HepG2 (cell line): ENCODE data around the gene IKZF4. TPM values are rescaled to one million over a fixed set of nuclear protein-coding genes. Genes with fewer than 3 reads are reported as not detected.
A peak's percentile ranks its signal among the peaks of the same experiment; 100 is the strongest.

ENCODE experiments used
- DNMT1 ChIP-seq: sonication (generic); formaldehyde crosslinking; IDR thresholded peaks from 2 replicates; pipeline ENCODE4 v1.5.1; 2020; ENCODE audit warnings: mild to moderate bottlenecking, missing genetic modification reagents
- ELF1 ChIP-seq: sonication (generic); formaldehyde crosslinking; IDR thresholded peaks from 2 replicates; pipeline ENCODE4 v1.4.0; 2020; ENCODE audit warnings: missing genetic modification reagents
- FOXA3 ChIP-seq: IDR thresholded peaks from 2 replicates; pipeline ENCODE4 v1.6.1; 2016; ENCODE audit warnings: missing genetic modification reagents, missing compliant biosample characterization
- FOXC1 ChIP-seq: sonication (generic); formaldehyde crosslinking; IDR thresholded peaks from 2 replicates; pipeline ENCODE4 v1.8.0; 2022; ENCODE audit warnings: mild to moderate bottlenecking, missing genetic modification reagents, borderline replicate concordance
- MLX ChIP-seq: IDR thresholded peaks from 2 replicates; pipeline ENCODE4 v1.6.1; 2016
- NR2F2 ChIP-seq: IDR thresholded peaks from 2 replicates; pipeline ENCODE4 v1.6.1; 2012; ENCODE audit warnings: low read depth, inconsistent platforms, borderline replicate concordance
- RXRA ChIP-seq: sonication (generic); formaldehyde crosslinking; IDR thresholded peaks from 2 replicates; pipeline ENCODE4 v1.5.1; 2020; ENCODE audit warnings: missing genetic modification reagents
- ZFX ChIP-seq: sonication (generic); formaldehyde crosslinking; IDR thresholded peaks from 2 replicates; pipeline ENCODE4 v1.4.0; 2020; ENCODE audit warnings: mild to moderate bottlenecking, low read depth, missing genetic modification reagents, moderate library complexity
- ZGPAT ChIP-seq: IDR thresholded peaks from 2 replicates; pipeline ENCODE4 v1.6.1; 2016; ENCODE audit warnings: mild to moderate bottlenecking
- ZNF547 ChIP-seq: sonication (generic); formaldehyde crosslinking; IDR thresholded peaks from 2 replicates; pipeline ENCODE4 v1.5.1; 2020; ENCODE audit warnings: mild to moderate bottlenecking, missing genetic modification reagents
- ZNF597 ChIP-seq: sonication (generic); formaldehyde crosslinking; IDR thresholded peaks from 2 replicates; pipeline ENCODE4 v1.5.0; 2020; ENCODE audit warnings: missing genetic modification reagents
- ZNF724P ChIP-seq: sonication (generic); formaldehyde crosslinking; IDR thresholded peaks from 2 replicates; pipeline ENCODE4 v1.8.0; 2022; ENCODE audit warnings: missing genetic modification reagents, borderline replicate concordance
- ZSCAN21 ChIP-seq: sonication (generic); formaldehyde crosslinking; IDR thresholded peaks from 2 replicates; pipeline ENCODE4 v1.8.0; 2022; ENCODE audit warnings: mild to moderate bottlenecking, missing genetic modification reagents, moderate library complexity, borderline replicate concordance
- polyA plus RNA-seq, 8 experiments: library from polyadenylated mRNA; depleted of rRNA in 3 of 8; stranded (reverse) in 7 of 8; unstranded in 1 of 8; fragments of >200 nt; fragmentation: Illumina TruSeq in 4 of 8; extraction: Trizol in 4 of 8; gene quantifications; 2 replicates each; pipeline versions ENCODE4 v1.2.1 to v1.2.3, GENCODE V29; 2011 to 2016; ENCODE audit warnings: low read depth in 4 of 8, missing spikeins in 1 of 8, mixed read lengths in 1 of 8; ENCODE audit not compliant: insufficient read depth in 1 of 8
- total RNA-seq, 5 experiments: library from RNA; depleted of rRNA; stranded (reverse); fragments of >200 nt; fragmentation: Illumina TruSeq; extraction: Trizol; gene quantifications; 2 replicates each; pipeline ENCODE4 v1.2.3, GENCODE V29; 2016; ENCODE audit warnings: low read depth in 1 of 5
- TF ChIP-seq, protein P1 (sequence below): sonication (generic); formaldehyde crosslinking; IDR thresholded peaks from 2 replicates; pipeline ENCODE4 v1.4.0; 2020; ENCODE audit warnings: missing genetic modification reagents, borderline replicate concordance
- TF ChIP-seq, protein P2 (sequence below), 2 experiments: sonication (generic) in 1 of 2; formaldehyde crosslinking in 1 of 2; IDR thresholded peaks; 2 replicates each; pipeline versions ENCODE4 v1.6.1 to v1.9.0; 2014 to 2022; ENCODE audit warnings: antibody characterized with exemption in 1 of 2, borderline replicate concordance in 1 of 2, inconsistent platforms in 1 of 2, low read depth in 1 of 2, missing genetic modification reagents in 1 of 2

Gene IKZF4
- total and polyA plus RNA-seq, 2 of the 13 experiments (the other 11 are each of a cell fraction or from before 2014, with no cell fraction given) = 0.58 to 2.2 TPM

- TF ChIP-seq ZGPAT (peak; percentile 98), DNMT1 (CRISPR knock-in tag) (0 out of 2 replicates have a peak, but pooled peaks have one; percentile 33), FOXA3 (CRISPR knock-in tag) (peak; percentile 94), ZNF597 (CRISPR knock-in tag) (no peak), RXRA (peak; percentile 98), MLX (peak; percentile 98), ZNF724P (no peak; the same call in 1 of the 2 replicates), ZNF547 (no peak; the same call in 1 of the 2 replicates), ZFX (CRISPR knock-in tag) (peak; percentile 83), NR2F2 (peak; percentile 89), FOXC1 (CRISPR knock-in tag) (peak; percentile 68; the same call in 1 of the 2 replicates), ELF1 (CRISPR knock-in tag) (peak; percentile 89), ZSCAN21 (CRISPR knock-in tag) (peak; percentile 92)
- TF ChIP-seq, protein P1, sequence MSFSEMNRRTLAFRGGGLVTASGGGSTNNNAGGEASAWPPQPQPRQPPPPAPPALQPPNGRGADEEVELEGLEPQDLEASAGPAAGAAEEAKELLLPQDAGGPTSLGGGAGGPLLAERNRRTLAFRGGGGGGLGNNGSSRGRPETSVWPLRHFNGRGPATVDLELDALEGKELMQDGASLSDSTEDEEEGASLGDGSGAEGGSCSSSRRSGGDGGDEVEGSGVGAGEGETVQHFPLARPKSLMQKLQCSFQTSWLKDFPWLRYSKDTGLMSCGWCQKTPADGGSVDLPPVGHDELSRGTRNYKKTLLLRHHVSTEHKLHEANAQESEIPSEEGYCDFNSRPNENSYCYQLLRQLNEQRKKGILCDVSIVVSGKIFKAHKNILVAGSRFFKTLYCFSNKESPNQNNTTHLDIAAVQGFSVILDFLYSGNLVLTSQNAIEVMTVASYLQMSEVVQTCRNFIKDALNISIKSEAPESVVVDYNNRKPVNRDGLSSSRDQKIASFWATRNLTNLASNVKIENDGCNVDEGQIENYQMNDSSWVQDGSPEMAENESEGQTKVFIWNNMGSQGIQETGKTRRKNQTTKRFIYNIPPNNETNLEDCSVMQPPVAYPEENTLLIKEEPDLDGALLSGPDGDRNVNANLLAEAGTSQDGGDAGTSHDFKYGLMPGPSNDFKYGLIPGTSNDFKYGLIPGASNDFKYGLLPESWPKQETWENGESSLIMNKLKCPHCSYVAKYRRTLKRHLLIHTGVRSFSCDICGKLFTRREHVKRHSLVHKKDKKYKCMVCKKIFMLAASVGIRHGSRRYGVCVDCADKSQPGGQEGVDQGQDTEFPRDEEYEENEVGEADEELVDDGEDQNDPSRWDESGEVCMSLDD (CRISPR knock-in tag) = peak; percentile 97; the same call in 1 of the 2 replicates
- TF ChIP-seq, protein P2, sequence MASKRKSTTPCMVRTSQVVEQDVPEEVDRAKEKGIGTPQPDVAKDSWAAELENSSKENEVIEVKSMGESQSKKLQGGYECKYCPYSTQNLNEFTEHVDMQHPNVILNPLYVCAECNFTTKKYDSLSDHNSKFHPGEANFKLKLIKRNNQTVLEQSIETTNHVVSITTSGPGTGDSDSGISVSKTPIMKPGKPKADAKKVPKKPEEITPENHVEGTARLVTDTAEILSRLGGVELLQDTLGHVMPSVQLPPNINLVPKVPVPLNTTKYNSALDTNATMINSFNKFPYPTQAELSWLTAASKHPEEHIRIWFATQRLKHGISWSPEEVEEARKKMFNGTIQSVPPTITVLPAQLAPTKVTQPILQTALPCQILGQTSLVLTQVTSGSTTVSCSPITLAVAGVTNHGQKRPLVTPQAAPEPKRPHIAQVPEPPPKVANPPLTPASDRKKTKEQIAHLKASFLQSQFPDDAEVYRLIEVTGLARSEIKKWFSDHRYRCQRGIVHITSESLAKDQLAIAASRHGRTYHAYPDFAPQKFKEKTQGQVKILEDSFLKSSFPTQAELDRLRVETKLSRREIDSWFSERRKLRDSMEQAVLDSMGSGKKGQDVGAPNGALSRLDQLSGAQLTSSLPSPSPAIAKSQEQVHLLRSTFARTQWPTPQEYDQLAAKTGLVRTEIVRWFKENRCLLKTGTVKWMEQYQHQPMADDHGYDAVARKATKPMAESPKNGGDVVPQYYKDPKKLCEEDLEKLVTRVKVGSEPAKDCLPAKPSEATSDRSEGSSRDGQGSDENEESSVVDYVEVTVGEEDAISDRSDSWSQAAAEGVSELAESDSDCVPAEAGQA (IDR thresholded peaks at IDR 0.05; ENCODE audit: low read depth) = peak; percentile 68
- TF ChIP-seq, protein P2 (CRISPR knock-in tag; IDR thresholded peaks at IDR 0.05; ENCODE audit: borderline replicate concordance) = no peak
Observed at GRCh38 chr12:56081393-56082347, 60.8 kb downstream of the IKZF4 start (continued).
